Fibroblast of lung (primary cell): Measurements from ENCODE around the gene C16orf89. TPM values are rescaled to one million over a fixed set of nuclear protein-coding genes. Genes with fewer than 3 reads are reported as not detected.
A peak's percentile ranks its signal among the peaks of the same experiment; 100 is the strongest.
"Not testable (repeated sequence)": the region's sequence is repeated elsewhere in the genome, so short reads cannot be mapped to it uniquely, and the experiment has no call there.

ENCODE experiments used
- DNase-seq, 2 donors: peaks; one replicate each; pipeline versions ENCODE4 v3.0.0 to v3.0.0-alpha.2; 2010; ENCODE audit warnings: low read depth in 2 of 2
- H2AFZ ChIP-seq: 2 replicates; pipeline ENCODE4 v1.5.1; 2012; ENCODE audit warnings: low read length, control low read depth, inconsistent platforms
- H3K27ac ChIP-seq: 2 replicates; pipeline ENCODE4 v1.5.1; 2011; ENCODE audit warnings: low read length, control low read depth; ENCODE audit not compliant: insufficient read depth
- H3K27me3 ChIP-seq: 2 replicates; pipeline ENCODE4 v1.5.1; 2011; ENCODE audit warnings: mild to moderate bottlenecking, low read length; ENCODE audit not compliant: control insufficient read depth, insufficient read depth
- H3K36me3 ChIP-seq: 2 replicates; pipeline ENCODE4 v1.5.1; 2011; ENCODE audit warnings: low read length; ENCODE audit not compliant: control insufficient read depth, insufficient read depth
- H3K4me1 ChIP-seq: 2 replicates; pipeline ENCODE4 v1.5.1; 2011; ENCODE audit warnings: low read length; ENCODE audit not compliant: control insufficient read depth, insufficient read depth; ENCODE audit errors: extremely low read depth
- H3K4me2 ChIP-seq: 2 replicates; pipeline ENCODE4 v1.5.1; 2011; ENCODE audit warnings: low read length, control low read depth; ENCODE audit not compliant: insufficient read depth; ENCODE audit errors: extremely low read depth
- H3K4me3 ChIP-seq, 4 experiments: fragments of 200-600 bp in 1 of 4; sonication (generic) in 1 of 4; replicated peaks in 1 of 4; 2 replicates each; pipeline ENCODE4 v1.5.1; 2011 to 2016; ENCODE audit warnings: low read length in 4 of 4, low read depth in 3 of 4, mild to moderate bottlenecking in 3 of 4, control low read depth in 2 of 4, inconsistent platforms in 1 of 4, mixed read lengths in 1 of 4; ENCODE audit not compliant: insufficient read depth in 1 of 4; ENCODE audit errors: control extremely low read depth in 1 of 4
- H3K79me2 ChIP-seq: 2 replicates; pipeline ENCODE4 v1.5.1; 2012; ENCODE audit warnings: mild to moderate bottlenecking, low read length, inconsistent platforms; ENCODE audit not compliant: control insufficient read depth, insufficient read depth
- H3K9ac ChIP-seq: 2 replicates; pipeline ENCODE4 v1.5.1; 2011; ENCODE audit warnings: mild to moderate bottlenecking, low read length, control low read depth; ENCODE audit not compliant: insufficient read depth
- H3K9me3 ChIP-seq: 2 replicates; pipeline ENCODE4 v1.5.1; 2012; ENCODE audit warnings: low read depth, low read length; ENCODE audit not compliant: control insufficient read depth, insufficient read depth
- H4K20me1 ChIP-seq: 2 replicates; pipeline ENCODE4 v1.5.1; 2011; ENCODE audit warnings: low read length; ENCODE audit not compliant: control insufficient read depth, insufficient read depth; ENCODE audit errors: extremely low read depth
- polyA plus RNA-seq, 2 donors: library from polyadenylated mRNA; depleted of rRNA in 1 of 2; stranded (reverse) in 1 of 2; unstranded in 1 of 2; fragments of >200 nt; gene quantifications; 2 replicates each; pipeline ENCODE4 v1.2.1, GENCODE V29; 2011 to 2012; ENCODE audit warnings: missing spikeins in 1 of 2
- total RNA-seq: library from RNA; depleted of rRNA; stranded (reverse); fragments of >200 nt; gene quantifications from 2 replicates; pipeline ENCODE4 v1.2.1, GENCODE V29; 2014
- TF ChIP-seq, protein P1 (sequence below), 2 donors: IDR thresholded peaks in 1 of 2; conservative IDR thresholded peaks in 1 of 2; 1 replicate in 1 of 2; 2 replicates in 1 of 2; pipeline ENCODE4 v1.5.1; 2011 to 2012; ENCODE audit warnings: low read length in 2 of 2, control low read depth in 1 of 2, inconsistent platforms in 1 of 2, low read depth in 1 of 2, mild to moderate bottlenecking in 1 of 2

The C16orf89 gene
- total and polyA plus RNA-seq, 2 donors (not counting 1 experiment from before 2014, with no cell fraction given): 0.53 to 5.9 TPM

DNA sequence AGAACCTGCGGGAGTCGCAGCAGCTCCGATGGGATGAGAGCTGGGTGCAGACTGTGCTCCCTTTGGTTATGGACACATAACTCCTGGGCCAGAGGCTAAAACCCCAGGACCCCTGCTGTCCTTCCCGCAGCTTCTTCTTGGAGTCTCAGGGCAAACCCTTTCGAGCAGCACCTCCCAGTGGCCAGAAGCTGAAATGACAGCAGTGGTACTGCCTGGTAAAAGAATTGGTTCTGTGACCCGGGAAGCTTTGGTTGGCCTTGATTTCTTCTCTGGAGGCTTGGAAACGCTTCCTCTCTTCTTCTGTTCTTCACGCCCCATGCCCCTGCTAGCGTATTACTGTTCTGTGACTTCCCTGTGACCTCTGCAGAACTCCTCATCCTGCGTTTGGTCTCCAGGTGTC, 19.0 kb upstream of the C16orf89 start:
- H3K4me2 ChIP-seq, H2AFZ ChIP-seq, H3K4me3 ChIP-seq, H4K20me1 ChIP-seq, H3K9me3 ChIP-seq, H3K36me3 ChIP-seq, H3K9ac ChIP-seq, H3K4me1 ChIP-seq, H3K27ac ChIP-seq, H3K27me3 ChIP-seq, H3K79me2 ChIP-seq: not testable (repeated sequence)
- TF ChIP-seq, protein P1, sequence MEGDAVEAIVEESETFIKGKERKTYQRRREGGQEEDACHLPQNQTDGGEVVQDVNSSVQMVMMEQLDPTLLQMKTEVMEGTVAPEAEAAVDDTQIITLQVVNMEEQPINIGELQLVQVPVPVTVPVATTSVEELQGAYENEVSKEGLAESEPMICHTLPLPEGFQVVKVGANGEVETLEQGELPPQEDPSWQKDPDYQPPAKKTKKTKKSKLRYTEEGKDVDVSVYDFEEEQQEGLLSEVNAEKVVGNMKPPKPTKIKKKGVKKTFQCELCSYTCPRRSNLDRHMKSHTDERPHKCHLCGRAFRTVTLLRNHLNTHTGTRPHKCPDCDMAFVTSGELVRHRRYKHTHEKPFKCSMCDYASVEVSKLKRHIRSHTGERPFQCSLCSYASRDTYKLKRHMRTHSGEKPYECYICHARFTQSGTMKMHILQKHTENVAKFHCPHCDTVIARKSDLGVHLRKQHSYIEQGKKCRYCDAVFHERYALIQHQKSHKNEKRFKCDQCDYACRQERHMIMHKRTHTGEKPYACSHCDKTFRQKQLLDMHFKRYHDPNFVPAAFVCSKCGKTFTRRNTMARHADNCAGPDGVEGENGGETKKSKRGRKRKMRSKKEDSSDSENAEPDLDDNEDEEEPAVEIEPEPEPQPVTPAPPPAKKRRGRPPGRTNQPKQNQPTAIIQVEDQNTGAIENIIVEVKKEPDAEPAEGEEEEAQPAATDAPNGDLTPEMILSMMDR (conservative IDR thresholded peaks at IDR 0.05 in 1 of 2, IDR thresholded peaks at IDR 0.05 in 1 of 2; ENCODE audit: low read depth in 1 of 2, low read length in 2 of 2): peak; percentile 55 to 67
- DNase-seq: peak; percentile 37 to 53

DNA sequence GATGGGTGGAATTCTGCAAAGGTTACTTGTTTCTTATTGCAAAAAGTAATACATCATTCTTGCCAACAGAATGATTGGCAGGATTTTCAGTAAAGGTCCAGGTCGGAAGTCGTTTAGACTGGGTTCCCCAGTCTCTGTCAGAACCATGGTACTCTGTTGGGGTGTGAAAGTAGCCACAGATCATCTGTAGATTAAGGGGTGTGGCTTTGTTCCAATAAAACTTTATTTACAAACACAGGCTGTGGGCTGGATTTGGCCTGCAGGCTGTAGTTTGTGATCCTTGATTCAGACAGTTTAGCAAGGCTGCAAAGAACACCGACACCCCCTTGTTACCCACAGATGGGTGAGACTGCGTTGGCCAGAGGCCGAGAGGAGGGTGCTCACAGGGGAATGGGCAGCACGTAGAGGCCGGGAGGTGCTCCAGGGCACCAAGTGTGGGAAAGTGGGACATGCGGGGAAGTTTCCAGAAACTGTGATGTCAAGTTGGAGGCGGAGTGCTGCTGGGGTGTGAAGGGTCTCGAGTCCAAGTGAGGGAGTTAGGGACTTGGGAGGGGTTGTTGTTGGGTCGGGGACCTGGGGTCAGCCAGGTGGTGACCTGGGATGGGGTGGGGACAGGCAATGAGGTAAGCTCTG, 18.5 kb upstream of the C16orf89 start:
- H3K9ac ChIP-seq, H3K79me2 ChIP-seq, H3K4me3 ChIP-seq, H3K27me3 ChIP-seq, H3K4me2 ChIP-seq, H4K20me1 ChIP-seq, H2AFZ ChIP-seq, H3K9me3 ChIP-seq, H3K4me1 ChIP-seq, H3K27ac ChIP-seq, DNase-seq, H3K36me3 ChIP-seq: not testable (repeated sequence)

DNA sequence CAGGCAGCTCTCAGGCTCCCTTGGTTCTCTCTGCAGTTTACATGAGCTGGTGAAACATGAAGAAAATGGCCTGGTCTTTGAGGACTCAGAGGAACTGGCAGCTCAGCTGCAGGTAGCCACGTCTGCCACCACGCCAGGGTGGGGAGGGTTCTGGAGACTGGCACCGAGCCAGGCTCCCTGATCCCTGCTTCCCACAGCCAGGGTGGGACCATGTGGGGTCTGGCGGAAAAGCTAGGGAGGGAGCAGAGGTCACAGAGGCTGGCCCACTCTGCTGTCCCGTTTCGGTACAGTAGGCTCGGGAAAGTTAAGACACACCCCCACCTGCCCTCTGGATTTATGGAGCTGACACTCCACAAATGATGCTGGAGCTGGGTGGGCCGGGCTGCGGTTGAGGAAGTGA, 17.9 kb upstream of the C16orf89 start:
- H3K4me1 ChIP-seq, DNase-seq, H3K4me2 ChIP-seq, H3K9ac ChIP-seq, H4K20me1 ChIP-seq, H2AFZ ChIP-seq, H3K4me3 ChIP-seq, H3K27ac ChIP-seq, H3K27me3 ChIP-seq, H3K79me2 ChIP-seq, H3K36me3 ChIP-seq, H3K9me3 ChIP-seq: not testable (repeated sequence)

DNA sequence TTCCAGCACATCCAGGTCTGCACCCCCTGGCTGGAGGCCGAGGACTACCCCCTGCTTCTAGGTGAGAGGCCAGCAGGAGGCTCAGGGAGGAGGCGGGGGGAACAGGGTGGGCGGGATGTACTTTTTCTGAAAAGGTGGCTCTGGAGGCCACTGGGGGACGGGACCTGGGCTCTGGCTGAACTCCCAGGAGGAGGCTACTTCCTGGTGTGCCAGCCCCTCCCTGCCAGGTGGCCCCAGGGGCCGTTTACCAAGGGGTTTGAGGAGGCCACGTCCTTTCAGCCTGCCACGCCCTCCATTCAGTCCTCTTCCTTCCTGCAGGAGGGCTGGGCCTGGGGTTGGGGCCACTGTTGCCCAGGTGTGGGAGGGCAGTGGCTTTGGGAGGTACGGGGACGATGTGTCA, 15.2 kb upstream of the C16orf89 start:
- not testable (repeated sequence) for H3K4me3 ChIP-seq, H3K27ac ChIP-seq, H3K79me2 ChIP-seq, H2AFZ ChIP-seq, DNase-seq, H3K9me3 ChIP-seq, H3K9ac ChIP-seq, H3K4me1 ChIP-seq, H3K4me2 ChIP-seq, H3K27me3 ChIP-seq, H4K20me1 ChIP-seq, H3K36me3 ChIP-seq

DNA sequence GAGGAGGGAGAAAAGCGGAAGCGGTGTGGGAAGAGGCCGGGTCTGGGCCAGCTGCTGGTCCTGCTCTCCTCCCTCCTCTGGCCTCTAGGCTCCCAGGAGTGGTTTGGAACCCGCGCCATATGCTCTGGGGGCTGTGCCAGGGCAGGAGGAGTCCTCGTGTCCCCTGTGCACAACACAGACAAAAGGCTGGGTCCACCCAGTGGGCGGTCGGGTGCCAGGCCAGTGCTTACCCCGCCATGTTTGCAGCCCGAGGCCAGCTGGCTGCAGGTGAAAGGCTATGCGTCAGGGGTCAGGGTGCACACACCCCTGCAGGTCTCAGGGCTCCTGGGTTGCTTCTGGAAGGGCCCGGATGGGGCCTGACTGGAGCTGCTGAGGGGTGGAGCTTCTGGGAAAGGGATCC, 14.7 kb upstream of the C16orf89 start:
- not testable (repeated sequence) for DNase-seq, H3K4me1 ChIP-seq

More for the DNA sequence above, 14.7 kb upstream of the C16orf89 start:
- H3K27ac ChIP-seq, H3K9ac ChIP-seq, H3K9me3 ChIP-seq, H4K20me1 ChIP-seq, H3K36me3 ChIP-seq, H3K4me2 ChIP-seq, H3K4me3 ChIP-seq, H3K79me2 ChIP-seq, H2AFZ ChIP-seq, H3K27me3 ChIP-seq: not testable (repeated sequence)
